ENCODE data around the gene EIF4E2.

Gene EIF4E2

GRCh38 chr2:232573042-232573441 is 22.6 kb downstream of the EIF4E2 start:
- no peak overlapping the region for H3K27ac ChIP-seq (ENCODE audit: low read length)

GRCh38 chr2:232573771-232574435 is 23.4 kb downstream of the EIF4E2 start:
- no peaks in the 10 kb centered on the region for H3K79me2 ChIP-seq (ENCODE audit: low read length)

More at GRCh38 chr2:232573042-232573441, 22.6 kb downstream of the EIF4E2 start:
- no peak overlapping the region for H3K9ac ChIP-seq (ENCODE audit: low read length)
- no peak overlapping the region for H3K4me2 ChIP-seq (ENCODE audit: low read depth, low read length)
- H4K20me1 ChIP-seq (ENCODE audit: insufficient read depth, low read length): no peaks in the 10 kb centered on the region
- no peak overlapping the region for H3K4me3 ChIP-seq (ENCODE audit: low read length)
- TF ChIP-seq EZH2 (optimal IDR thresholded peaks at IDR 0.05; ENCODE audit: low read depth, low read length) (no peak), EZH2phosphoT487 (IDR thresholded peaks at IDR 0.05; ENCODE audit: low read length) (no peak), CTCF (IDR thresholded peaks at IDR 0.05; ENCODE audit: low read length) (no peak)
- no peak for DNase-seq
- no peaks in the 10 kb centered on the region for H3K27me3 ChIP-seq (replicated peaks; ENCODE audit: insufficient read depth, low read length)
- no peaks in the 10 kb centered on the region for H3K9me2 ChIP-seq (replicated peaks; ENCODE audit: insufficient read depth, low read length)
- no peaks in the 10 kb centered on the region for H3F3A ChIP-seq (ENCODE audit: insufficient read depth, low read length)
- no peak overlapping the region for H2AFZ ChIP-seq (ENCODE audit: low read length)
- no peaks in the 10 kb centered on the region for H3K9me3 ChIP-seq (replicated peaks; ENCODE audit: insufficient read depth, low read length)
- H3K36me3 ChIP-seq (replicated peaks; ENCODE audit: insufficient read depth, low read length): 0 out of 2 replicates have a peak, but pooled peaks cover 3% of the 10 kb centered on the region
- H3K79me2 ChIP-seq (ENCODE audit: low read length): no peaks in the 10 kb centered on the region
- no peaks in the 10 kb centered on the region for H3K4me1 ChIP-seq (ENCODE audit: low read length)

GRCh38 chr2:232574674-232575403 is 24.4 kb downstream of the EIF4E2 start:
- Histone ChIP-seq H3K4me3 (ENCODE audit: low read length) (no peak overlapping the region), H3K36me3 (replicated peaks; ENCODE audit: insufficient read depth, low read length) (no peaks in the 10 kb centered on the region), H4K20me1 (ENCODE audit: insufficient read depth, low read length) (no peaks in the 10 kb centered on the region), H3K27ac (ENCODE audit: low read length) (no peak overlapping the region), H2AFZ (ENCODE audit: low read length) (no peak overlapping the region), H3K9ac (ENCODE audit: low read length) (no peak overlapping the region), H3K4me1 (ENCODE audit: low read length) (peaks cover 6% of the 10 kb centered on the region; the same call in 1 of the 2 replicates), H3K4me2 (ENCODE audit: low read depth, low read length) (no peak overlapping the region), H3K9me2 (replicated peaks; ENCODE audit: insufficient read depth, low read length) (no peaks in the 10 kb centered on the region), H3K27me3 (replicated peaks; ENCODE audit: insufficient read depth, low read length) (no peaks in the 10 kb centered on the region), H3K79me2 (ENCODE audit: low read length) (no peaks in the 10 kb centered on the region), H3F3A (ENCODE audit: insufficient read depth, low read length) (no peaks in the 10 kb centered on the region), H3K9me3 (replicated peaks; ENCODE audit: insufficient read depth, low read length) (no peaks in the 10 kb centered on the region)
- no peak for DNase-seq
- TF ChIP-seq EZH2 (optimal IDR thresholded peaks at IDR 0.05; ENCODE audit: low read depth, low read length): no peak
- TF ChIP-seq CTCF (IDR thresholded peaks at IDR 0.05; ENCODE audit: low read length): no peak
- TF ChIP-seq EZH2phosphoT487 (IDR thresholded peaks at IDR 0.05; ENCODE audit: low read length): no peak

More at GRCh38 chr2:232573771-232574435, 23.4 kb downstream of the EIF4E2 start:
- H3K27me3 ChIP-seq (replicated peaks; ENCODE audit: insufficient read depth, low read length): no peaks in the 10 kb centered on the region
- H3K9me3 ChIP-seq (replicated peaks; ENCODE audit: insufficient read depth, low read length): no peaks in the 10 kb centered on the region
- no peak overlapping the region for H3K4me2 ChIP-seq (ENCODE audit: low read depth, low read length)
- no peaks in the 10 kb centered on the region for H3K9me2 ChIP-seq (replicated peaks; ENCODE audit: insufficient read depth, low read length)
- H3K27ac ChIP-seq (ENCODE audit: low read length): no peak overlapping the region
- no peak overlapping the region for H3K4me3 ChIP-seq (ENCODE audit: low read length)
- no peak for DNase-seq
- H4K20me1 ChIP-seq (ENCODE audit: insufficient read depth, low read length): no peaks in the 10 kb centered on the region
- H3K36me3 ChIP-seq (replicated peaks; ENCODE audit: insufficient read depth, low read length): no peaks in the 10 kb centered on the region
- TF ChIP-seq EZH2phosphoT487 (IDR thresholded peaks at IDR 0.05; ENCODE audit: low read length) (no peak), CTCF (IDR thresholded peaks at IDR 0.05; ENCODE audit: low read length) (no peak), EZH2 (optimal IDR thresholded peaks at IDR 0.05; ENCODE audit: low read depth, low read length) (no peak)
- no peaks in the 10 kb centered on the region for H3K4me1 ChIP-seq (ENCODE audit: low read length)
- no peak overlapping the region for H3K9ac ChIP-seq (ENCODE audit: low read length)
- H3F3A ChIP-seq (ENCODE audit: insufficient read depth, low read length): no peaks in the 10 kb centered on the region
- H2AFZ ChIP-seq (ENCODE audit: low read length): no peak overlapping the region
